NT2/D1 (cell line): ENCODE measurements around the gene MAD1L1.
"Not testable (repeated sequence)": the region's sequence is repeated elsewhere in the genome, so short reads cannot be mapped to it uniquely, and the experiment has no call there.

Experiments
- SUZ12 ChIP-seq: IDR thresholded peaks from 2 replicates; pipeline ENCODE4 v1.6.1; 2011; ENCODE audit not compliant: insufficient read length, insufficient read depth; ENCODE audit errors: extremely low read depth
- ZNF274 ChIP-seq: IDR thresholded peaks from 2 replicates; pipeline ENCODE4 v1.6.1; 2011; ENCODE audit warnings: mild to moderate bottlenecking, low read depth, low read length

DNA sequence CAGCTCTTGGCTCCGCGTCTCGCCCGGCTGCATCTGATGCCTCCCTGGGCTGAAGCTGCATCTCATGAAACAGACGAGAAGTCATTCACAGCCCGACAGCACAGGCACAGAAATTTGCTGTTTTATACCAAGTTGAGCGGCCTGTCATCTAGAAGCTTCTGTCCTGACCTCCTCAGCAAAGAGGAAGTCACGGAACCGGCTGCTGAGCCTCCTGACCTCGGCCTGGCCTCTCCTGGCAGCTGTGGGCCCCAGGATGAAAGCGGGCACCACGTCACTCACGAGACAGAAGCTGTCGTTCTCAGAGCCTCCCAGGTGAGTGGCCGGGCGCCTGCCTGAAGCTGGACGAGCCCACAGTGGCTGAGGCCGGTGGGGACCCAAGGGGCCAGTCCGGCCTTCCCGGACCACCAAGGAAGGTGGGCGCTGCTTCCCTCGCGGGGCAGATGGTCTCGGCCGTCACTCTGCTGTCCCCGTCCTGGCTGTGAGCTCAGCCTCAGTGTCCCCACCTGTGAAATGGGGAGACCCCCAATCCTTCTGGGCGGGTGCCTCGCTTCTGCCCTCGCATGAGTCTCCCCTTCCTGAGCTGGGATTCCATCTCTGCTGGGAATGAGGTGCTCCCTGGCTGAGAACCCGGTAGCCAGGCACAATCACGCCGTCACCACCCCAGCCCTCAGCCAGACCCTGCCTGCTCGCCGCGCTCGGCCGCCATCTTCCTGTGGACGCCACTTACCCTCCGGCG lies 391.3 kb downstream of the MAD1L1 start:
- not testable (repeated sequence) for TF ChIP-seq ZNF274, SUZ12
